Smooth muscle cell of the umbilical artery (primary cell): Measurements from ENCODE around the gene INSYN1. TPM values are rescaled to one million over a fixed set of nuclear protein-coding genes. Genes with fewer than 3 reads are reported as not detected.

Experiments
- total RNA-seq: library from RNA; depleted of rRNA; stranded (reverse); fragments of >200 nt; gene quantifications from 2 replicates; pipeline ENCODE4 v1.2.3, GENCODE V29; 2014

The INSYN1 gene
- 0.23 and 1.5 TPM in 2 replicates for total RNA-seq

GRCh38 chr15:73753250-73754130 is at the start of gene INSYN1:
Gene INSYN1 (minus strand): TSS chr15:73753351. CDS start chr15:73751130, 2,221 bp downstream.

Other genes starting within 250 kb of the INSYN1 start
- gene NPTN, start 120.0 kb downstream of the INSYN1 start, total RNA-seq, result 197 and 218 TPM in 2 replicates
- gene CD276, start 69.0 kb downstream of the INSYN1 start, total RNA-seq, result 175 and 256 TPM in 2 replicates
- not detected in 2 replicates for gene TBC1D21, start 120.2 kb upstream of the INSYN1 start, total RNA-seq
- gene LOXL1, start 173.1 kb upstream of the INSYN1 start, total RNA-seq, result 143 and 206 TPM in 2 replicates
- gene STOML1, start 238.9 kb upstream of the INSYN1 start, total RNA-seq, result 14.6 and 16.2 TPM in 2 replicates
- gene PML, start 241.4 kb upstream of the INSYN1 start, total RNA-seq, result 34.7 and 61.3 TPM in 2 replicates